ENCODE results near the gene COL4A1. TPM values are rescaled to one million over a fixed set of nuclear protein-coding genes. Genes with fewer than 3 reads are reported as not detected.

Gene COL4A1
- total RNA-seq, 1 donor from 2014 or later: 105 TPM

DNA sequence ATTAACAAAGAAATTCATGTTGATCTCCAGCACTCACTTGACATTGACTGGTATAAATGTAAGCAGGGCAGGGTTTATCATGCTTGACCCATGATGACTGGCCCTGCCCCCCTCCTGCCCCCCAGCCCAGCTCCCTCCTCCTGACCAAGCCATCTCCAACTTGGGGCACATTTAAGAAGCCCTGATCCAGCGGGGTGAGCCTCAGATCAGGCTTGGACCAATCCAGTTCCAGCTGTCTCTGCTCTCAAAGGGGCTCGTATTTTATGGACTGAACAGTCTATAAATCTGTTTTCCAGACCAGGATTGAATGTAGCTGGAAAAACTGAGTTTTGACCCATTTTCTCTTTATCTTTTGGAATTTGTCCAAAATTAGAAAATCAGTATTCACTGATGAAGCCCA is 100.0 kb downstream of the COL4A1 start:
- Histone ChIP-seq H2AFZ (replicated peaks) (no peak overlapping the region), H3K4me3 (no peak overlapping the region), H3K9ac (no peak overlapping the region), H4K20me1 (ENCODE audit: low read depth) (no peaks in the 10 kb centered on the region), H3K27ac (no peak overlapping the region), H3K4me2 (no peak overlapping the region), H3K9me3 (ENCODE audit: low read depth) (no peaks in the 10 kb centered on the region), H3K36me3 (no peaks in the 10 kb centered on the region), H3K79me2 (ENCODE audit: low read depth) (no peaks in the 10 kb centered on the region), H3F3A (ENCODE audit: low read depth) (no peaks in the 10 kb centered on the region), H3K4me1 (peaks cover 9% of the 10 kb centered on the region), H3K27me3 (no peaks in the 10 kb centered on the region)
- TF ChIP-seq EZH2 (IDR thresholded peaks at IDR 0.05): no peak
- H3K36me3 Mint-ChIP-seq: peaks cover 4% of the 10 kb centered on the region
- H3K27ac Mint-ChIP-seq: no peak overlapping the region
- DNase-seq (ENCODE audit: low spot score): no peak
- H3K4me3 Mint-ChIP-seq: no peak overlapping the region
- H3K27me3 Mint-ChIP-seq (ENCODE audit: insufficient read depth, low read depth): no peaks in the 10 kb centered on the region
- H3K4me1 Mint-ChIP-seq: no peaks in the 10 kb centered on the region
- H3K9me3 Mint-ChIP-seq: no peaks in the 10 kb centered on the region

GRCh38 chr13:110206185-110206584 is 100.8 kb downstream of the COL4A1 start:
- no peaks in the 10 kb centered on the region for H4K20me1 ChIP-seq (ENCODE audit: low read depth)
- H3K4me3 Mint-ChIP-seq: no peak overlapping the region
- no peaks in the 10 kb centered on the region for H3K27me3 Mint-ChIP-seq (ENCODE audit: insufficient read depth, low read depth)
- H3K9ac ChIP-seq: no peak overlapping the region
- H3K79me2 ChIP-seq (ENCODE audit: low read depth): no peaks in the 10 kb centered on the region
- H3K4me1 Mint-ChIP-seq: no peaks in the 10 kb centered on the region
- no peaks in the 10 kb centered on the region for H3F3A ChIP-seq (ENCODE audit: low read depth)
- no peak overlapping the region for H3K27ac Mint-ChIP-seq
- DNase-seq (ENCODE audit: low spot score): peak; percentile 32
- no peaks in the 10 kb centered on the region for H3K27me3 ChIP-seq
- H3K9me3 ChIP-seq (ENCODE audit: low read depth): no peaks in the 10 kb centered on the region
- H2AFZ ChIP-seq (replicated peaks): no peak overlapping the region
- peak overlapping the region; percentile 39 for H3K27ac ChIP-seq
- peak overlapping the region; percentile 6 for H3K4me2 ChIP-seq
- peaks cover 9% of the 10 kb centered on the region for H3K4me1 ChIP-seq
- H3K9me3 Mint-ChIP-seq: no peaks in the 10 kb centered on the region
- H3K4me3 ChIP-seq: no peak overlapping the region
- no peaks in the 10 kb centered on the region for H3K36me3 Mint-ChIP-seq
- H3K36me3 ChIP-seq: no peaks in the 10 kb centered on the region
- TF ChIP-seq CTCF (IDR thresholded peaks at IDR 0.05): no peak
- no peak for TF ChIP-seq EZH2 (IDR thresholded peaks at IDR 0.05)
- no peak for TF ChIP-seq EZH2phosphoT487 (IDR thresholded peaks at IDR 0.05)

DNA sequence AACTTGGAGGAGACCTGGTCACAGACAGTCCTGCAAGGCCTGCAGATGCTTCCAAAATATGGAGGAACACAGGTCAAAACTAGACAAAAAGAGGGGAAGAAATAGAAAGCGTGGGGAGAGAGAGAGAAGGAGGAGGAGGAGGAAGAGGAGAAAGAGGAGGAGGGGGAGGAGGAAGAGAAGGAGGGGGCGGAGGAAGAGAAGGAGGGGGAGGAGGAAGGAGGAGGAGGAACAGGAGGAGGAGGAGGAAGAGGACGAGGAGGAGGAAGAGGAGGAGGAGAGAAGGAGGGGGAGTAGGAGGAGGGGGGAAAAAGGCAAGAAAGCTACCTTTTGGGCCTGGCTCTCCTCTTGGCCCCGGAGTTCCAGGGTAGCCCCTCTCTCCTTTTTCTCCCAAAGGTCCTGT is 105.8 kb downstream of the COL4A1 start:
- no peak overlapping the region for H3K27ac ChIP-seq
- H3K4me1 ChIP-seq: peaks cover 2% of the 10 kb centered on the region
- no peak overlapping the region for H3K9ac ChIP-seq
- H3K27ac Mint-ChIP-seq: no peak overlapping the region
- no peaks in the 10 kb centered on the region for H4K20me1 ChIP-seq (ENCODE audit: low read depth)
- no peaks in the 10 kb centered on the region for H3K4me1 Mint-ChIP-seq
- H3K4me2 ChIP-seq: no peak overlapping the region
- no peak for TF ChIP-seq EZH2 (IDR thresholded peaks at IDR 0.05)
- TF ChIP-seq CTCF (IDR thresholded peaks at IDR 0.05): no peak
- no peak for TF ChIP-seq EZH2phosphoT487 (IDR thresholded peaks at IDR 0.05)
- H3K36me3 Mint-ChIP-seq: peaks cover 16% of the 10 kb centered on the region
- H3K36me3 ChIP-seq: no peaks in the 10 kb centered on the region
- DNase-seq (ENCODE audit: low spot score): no peak
- no peaks in the 10 kb centered on the region for H3K9me3 Mint-ChIP-seq
- H3F3A ChIP-seq (ENCODE audit: low read depth): no peaks in the 10 kb centered on the region
- no peak overlapping the region for H2AFZ ChIP-seq (replicated peaks)
- no peaks in the 10 kb centered on the region for H3K79me2 ChIP-seq (ENCODE audit: low read depth)
- no peaks in the 10 kb centered on the region for H3K9me3 ChIP-seq (ENCODE audit: low read depth)
- no peaks in the 10 kb centered on the region for H3K27me3 ChIP-seq
- H3K4me3 Mint-ChIP-seq: no peak overlapping the region
- H3K27me3 Mint-ChIP-seq (ENCODE audit: insufficient read depth, low read depth): no peaks in the 10 kb centered on the region
- no peak overlapping the region for H3K4me3 ChIP-seq

DNA sequence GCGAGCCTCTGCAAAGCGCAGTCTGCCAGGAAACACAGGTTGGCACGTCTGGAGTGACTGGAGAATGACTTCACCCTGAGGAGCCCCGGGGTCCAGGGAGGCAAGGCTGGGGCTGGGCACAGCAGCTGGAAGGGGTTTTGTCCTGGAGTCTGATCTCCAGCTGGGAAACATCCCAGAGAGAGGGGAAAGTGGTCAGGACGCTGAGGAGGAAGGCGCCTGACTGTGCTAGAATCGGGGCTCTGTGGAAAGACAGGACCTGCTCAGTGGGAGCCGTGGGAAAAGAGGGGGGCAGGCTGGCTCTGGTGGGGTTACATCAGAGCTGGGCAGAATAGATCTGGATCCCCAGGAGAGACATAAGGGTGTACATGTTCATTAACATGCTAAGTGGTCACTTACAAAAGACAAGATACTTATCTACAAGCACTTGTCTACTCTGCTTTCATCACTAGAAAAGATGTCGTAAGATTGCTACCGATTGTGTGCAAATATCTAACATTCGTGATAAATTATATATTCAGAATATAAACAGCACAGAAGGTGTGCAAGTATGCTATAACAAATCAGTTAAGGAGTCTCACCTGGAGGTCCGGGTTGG is 106.6 kb downstream of the COL4A1 start:
- no peaks in the 10 kb centered on the region for H3F3A ChIP-seq (ENCODE audit: low read depth)

More for the DNA sequence above, 106.6 kb downstream of the COL4A1 start:
- no peak overlapping the region for H3K9ac ChIP-seq
- no peak overlapping the region for H3K4me2 ChIP-seq
- H3K4me3 ChIP-seq: no peak overlapping the region
- no peaks in the 10 kb centered on the region for H3K27me3 ChIP-seq
- no peak overlapping the region for H3K27ac ChIP-seq
- no peaks in the 10 kb centered on the region for H3K79me2 ChIP-seq (ENCODE audit: low read depth)
- H3K36me3 ChIP-seq: no peaks in the 10 kb centered on the region
- no peak for DNase-seq (ENCODE audit: low spot score)
- no peaks in the 10 kb centered on the region for H4K20me1 ChIP-seq (ENCODE audit: low read depth)
- no peaks in the 10 kb centered on the region for H3K9me3 ChIP-seq (ENCODE audit: low read depth)
- TF ChIP-seq CTCF (IDR thresholded peaks at IDR 0.05) (no peak), EZH2 (IDR thresholded peaks at IDR 0.05) (no peak), EZH2phosphoT487 (IDR thresholded peaks at IDR 0.05) (no peak)
- Mint-ChIP-seq H3K36me3 (peaks cover 16% of the 10 kb centered on the region), H3K9me3 (no peaks in the 10 kb centered on the region), H3K4me1 (no peaks in the 10 kb centered on the region), H3K27ac (no peak overlapping the region), H3K27me3 (ENCODE audit: insufficient read depth, low read depth) (no peaks in the 10 kb centered on the region), H3K4me3 (no peak overlapping the region)
- no peaks in the 10 kb centered on the region for H3K4me1 ChIP-seq
- H2AFZ ChIP-seq (replicated peaks): no peak overlapping the region

Data from neural progenitor cell (in vitro differentiated cells).